Measurements from ENCODE around the gene CCR8.
"Not testable (repeated sequence)": the region's sequence is repeated elsewhere in the genome, so short reads cannot be mapped to it uniquely, and the experiment has no call there.

- not testable (repeated sequence) for TF ChIP-seq CTCF (conservative IDR thresholded peaks at IDR 0.05); EZH2 (IDR thresholded peaks at IDR 0.05; ENCODE audit: low read depth)
Observed at GRCh38 chr3:39322209-39322715, 7.2 kb upstream of the CCR8 start.

Measured in PC-9 (cell line).